Panc1 (cell line): ENCODE measurements around the gene ZNF45.

Experiments used
- SIN3A ChIP-seq: IDR thresholded peaks from 2 replicates; pipeline ENCODE4 v1.6.1; 2012; ENCODE audit warnings: low read depth, mild to moderate bottlenecking, low read length, moderate library complexity, borderline replicate concordance; ENCODE audit not compliant: insufficient read depth
- TF ChIP-seq, protein P1 (sequence below): fragments of 450-650 bp; IDR thresholded peaks from 2 replicates; pipeline ENCODE4 v1.5.1; 2017; ENCODE audit warnings: mild to moderate bottlenecking

DNA sequence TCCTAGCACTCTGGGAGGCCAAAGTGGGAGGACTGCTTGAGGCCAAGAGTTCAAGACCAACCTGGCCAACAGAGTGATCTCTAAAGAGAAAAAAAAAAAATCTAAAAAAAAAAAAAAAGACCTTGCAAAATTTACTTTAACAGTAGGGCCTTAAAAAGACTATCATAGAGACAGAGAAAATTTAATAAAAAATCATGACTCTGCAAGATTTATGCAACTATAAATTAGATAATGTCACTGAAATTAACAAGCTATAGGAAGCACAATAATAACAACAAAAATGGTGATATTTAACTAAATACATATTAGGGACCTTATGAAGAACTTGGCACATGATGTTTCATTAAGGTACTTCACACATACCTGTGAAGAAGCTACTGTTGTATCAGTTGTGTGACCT is 11.2 kb downstream of the ZNF45 start:
- TF ChIP-seq, protein P1, sequence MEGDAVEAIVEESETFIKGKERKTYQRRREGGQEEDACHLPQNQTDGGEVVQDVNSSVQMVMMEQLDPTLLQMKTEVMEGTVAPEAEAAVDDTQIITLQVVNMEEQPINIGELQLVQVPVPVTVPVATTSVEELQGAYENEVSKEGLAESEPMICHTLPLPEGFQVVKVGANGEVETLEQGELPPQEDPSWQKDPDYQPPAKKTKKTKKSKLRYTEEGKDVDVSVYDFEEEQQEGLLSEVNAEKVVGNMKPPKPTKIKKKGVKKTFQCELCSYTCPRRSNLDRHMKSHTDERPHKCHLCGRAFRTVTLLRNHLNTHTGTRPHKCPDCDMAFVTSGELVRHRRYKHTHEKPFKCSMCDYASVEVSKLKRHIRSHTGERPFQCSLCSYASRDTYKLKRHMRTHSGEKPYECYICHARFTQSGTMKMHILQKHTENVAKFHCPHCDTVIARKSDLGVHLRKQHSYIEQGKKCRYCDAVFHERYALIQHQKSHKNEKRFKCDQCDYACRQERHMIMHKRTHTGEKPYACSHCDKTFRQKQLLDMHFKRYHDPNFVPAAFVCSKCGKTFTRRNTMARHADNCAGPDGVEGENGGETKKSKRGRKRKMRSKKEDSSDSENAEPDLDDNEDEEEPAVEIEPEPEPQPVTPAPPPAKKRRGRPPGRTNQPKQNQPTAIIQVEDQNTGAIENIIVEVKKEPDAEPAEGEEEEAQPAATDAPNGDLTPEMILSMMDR, result no peak
- TF ChIP-seq SIN3A, result no peak
